ENCODE data around the gene WHRN. TPM values are rescaled to one million over a fixed set of nuclear protein-coding genes. Genes with fewer than 3 reads are reported as not detected.

Gene WHRN
- total RNA-seq, 1 donor from 2014 or later, result 1.1 TPM

- no peaks in the 10 kb centered on the region for H3F3A ChIP-seq (ENCODE audit: low read depth)
- no peaks in the 10 kb centered on the region for H3K79me2 ChIP-seq (ENCODE audit: low read depth)
- no peak overlapping the region for H3K27ac Mint-ChIP-seq
- H2AFZ ChIP-seq (replicated peaks), result no peak overlapping the region
- H3K9ac ChIP-seq, result no peak overlapping the region
- no peak for DNase-seq (ENCODE audit: low spot score)
- H3K4me2 ChIP-seq, result no peak overlapping the region
- H3K9me3 Mint-ChIP-seq, result no peaks in the 10 kb centered on the region
- H3K27me3 ChIP-seq, result no peaks in the 10 kb centered on the region
- no peak overlapping the region for H3K4me3 Mint-ChIP-seq
- no peaks in the 10 kb centered on the region for H3K9me3 ChIP-seq (ENCODE audit: low read depth)
- H4K20me1 ChIP-seq (ENCODE audit: low read depth), result no peaks in the 10 kb centered on the region
- H3K27ac ChIP-seq, result no peak overlapping the region
- H3K36me3 ChIP-seq, result no peaks in the 10 kb centered on the region
- H3K4me1 Mint-ChIP-seq, result peaks cover 12% of the 10 kb centered on the region
- no peak overlapping the region for H3K4me3 ChIP-seq
- peaks cover 4% of the 10 kb centered on the region for H3K27me3 Mint-ChIP-seq (ENCODE audit: insufficient read depth, low read depth)
- H3K36me3 Mint-ChIP-seq, result peaks cover 8% of the 10 kb centered on the region
- H3K4me1 ChIP-seq, result peaks cover 4% of the 10 kb centered on the region
- TF ChIP-seq EZH2 (IDR thresholded peaks at IDR 0.05), result no peak
- TF ChIP-seq CTCF (IDR thresholded peaks at IDR 0.05), result no peak
- no peak for TF ChIP-seq EZH2phosphoT487 (IDR thresholded peaks at IDR 0.05)
These were observed 24.4 kb downstream of the WHRN start for GRCh38 chr9:114480746-114481435.

- Mint-ChIP-seq H3K4me3 (no peak overlapping the region), H3K36me3 (peaks cover 8% of the 10 kb centered on the region), H3K27me3 (ENCODE audit: insufficient read depth, low read depth) (peaks cover 4% of the 10 kb centered on the region), H3K9me3 (no peaks in the 10 kb centered on the region), H3K4me1 (peaks cover 21% of the 10 kb centered on the region), H3K27ac (no peak overlapping the region)
- DNase-seq (ENCODE audit: low spot score), result no peak
- no peaks in the 10 kb centered on the region for H3F3A ChIP-seq (ENCODE audit: low read depth)
- H3K36me3 ChIP-seq, result no peaks in the 10 kb centered on the region
- H3K4me3 ChIP-seq, result no peak overlapping the region
- H3K4me2 ChIP-seq, result no peak overlapping the region
- H4K20me1 ChIP-seq (ENCODE audit: low read depth), result no peaks in the 10 kb centered on the region
- peaks cover 4% of the 10 kb centered on the region for H3K4me1 ChIP-seq
- H2AFZ ChIP-seq (replicated peaks), result no peak overlapping the region
- no peaks in the 10 kb centered on the region for H3K79me2 ChIP-seq (ENCODE audit: low read depth)
- H3K27ac ChIP-seq, result no peak overlapping the region
- no peak overlapping the region for H3K9ac ChIP-seq
- TF ChIP-seq EZH2phosphoT487 (IDR thresholded peaks at IDR 0.05) (no peak), EZH2 (IDR thresholded peaks at IDR 0.05) (no peak), CTCF (IDR thresholded peaks at IDR 0.05) (no peak)
- no peaks in the 10 kb centered on the region for H3K9me3 ChIP-seq (ENCODE audit: low read depth)
- no peaks in the 10 kb centered on the region for H3K27me3 ChIP-seq
These were observed 26.4 kb downstream of the WHRN start for GRCh38 chr9:114478871-114479270.

DNA sequence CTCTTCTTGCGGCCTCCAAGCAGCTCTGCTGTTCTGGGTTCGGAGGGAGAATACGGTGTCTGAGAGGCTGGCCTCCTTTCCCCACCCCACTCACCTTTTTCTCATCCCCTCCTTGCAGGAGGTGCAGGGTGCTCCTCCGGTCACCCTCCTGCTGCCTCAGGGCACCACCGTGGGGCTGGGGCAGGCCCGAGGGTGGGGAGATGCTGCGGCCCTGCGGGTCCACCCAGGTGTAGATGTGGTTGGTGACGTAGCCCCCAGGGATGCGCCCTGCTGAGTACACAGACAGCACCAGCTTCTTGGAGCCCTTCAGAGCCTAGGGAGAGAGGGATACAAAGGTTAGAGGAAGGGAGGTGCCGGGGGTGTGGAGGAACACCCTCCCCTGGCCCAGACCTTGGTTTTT, 26.8 kb downstream of the WHRN start:
- Histone ChIP-seq H3K27ac (no peak overlapping the region), H3K27me3 (no peaks in the 10 kb centered on the region), H3K4me3 (no peak overlapping the region), H3K79me2 (ENCODE audit: low read depth) (no peaks in the 10 kb centered on the region), H3K9ac (no peak overlapping the region), H3K4me2 (no peak overlapping the region), H3F3A (ENCODE audit: low read depth) (no peaks in the 10 kb centered on the region), H4K20me1 (ENCODE audit: low read depth) (no peaks in the 10 kb centered on the region), H3K4me1 (peaks cover 4% of the 10 kb centered on the region), H3K9me3 (ENCODE audit: low read depth) (no peaks in the 10 kb centered on the region), H3K36me3 (no peaks in the 10 kb centered on the region), H2AFZ (replicated peaks) (no peak overlapping the region)
- no peak for DNase-seq (ENCODE audit: low spot score)
- H3K36me3 Mint-ChIP-seq, result peaks cover 8% of the 10 kb centered on the region
- H3K4me1 Mint-ChIP-seq, result peaks cover 18% of the 10 kb centered on the region
- H3K4me3 Mint-ChIP-seq, result no peak overlapping the region
- TF ChIP-seq EZH2phosphoT487 (IDR thresholded peaks at IDR 0.05) (no peak), EZH2 (IDR thresholded peaks at IDR 0.05) (no peak), CTCF (IDR thresholded peaks at IDR 0.05) (no peak)
- no peaks in the 10 kb centered on the region for H3K9me3 Mint-ChIP-seq
- H3K27me3 Mint-ChIP-seq (ENCODE audit: insufficient read depth, low read depth), result peaks cover 4% of the 10 kb centered on the region
- no peak overlapping the region for H3K27ac Mint-ChIP-seq
